ENCODE data around the gene B4GALNT3. TPM values are rescaled to one million over a fixed set of nuclear protein-coding genes. Genes with fewer than 3 reads are reported as not detected.

Gene B4GALNT3
- total and polyA plus RNA-seq, 10 of the 15 experiments (the other 5 are each of a cell fraction or from before 2014, with no cell fraction given) = 0.05 to 4.2 (median 2.7) TPM; not detected in 1

- Histone ChIP-seq H3K9me3 (replicated peaks; ENCODE audit: control insufficient read depth, insufficient read depth, low read length) (no peaks in the 10 kb centered on the region), H3K27ac (ENCODE audit: control insufficient read depth, insufficient read depth) (no peak overlapping the region), H3K79me2 (ENCODE audit: control insufficient read depth, insufficient read depth, low read length) (no peaks in the 10 kb centered on the region), H3K27me3 (replicated peaks in 1 of 2; ENCODE audit: control insufficient read depth in 2 of 2, insufficient read depth in 2 of 2, low read length in 1 of 2) (no peaks in the 10 kb centered on the region), H3K9ac (ENCODE audit: control insufficient read depth, insufficient read depth, low read length) (no peak overlapping the region), H3K36me3 (ENCODE audit: control insufficient read depth in 2 of 2, insufficient read depth in 2 of 2, low read length in 1 of 2) (no peaks in the 10 kb centered on the region), H3K4me1 (ENCODE audit: control insufficient read depth, insufficient read depth, low read length) (peaks cover 6% of the 10 kb centered on the region), H2AFZ (ENCODE audit: control insufficient read depth, low read depth, low read length) (no peak overlapping the region), H3K4me2 (ENCODE audit: control insufficient read depth, insufficient read depth) (no peak overlapping the region), H4K20me1 (ENCODE audit: control insufficient read depth, insufficient read depth) (no peaks in the 10 kb centered on the region), H3K4me3 (no peak overlapping the region)
- POLR2A ChIA-PET = no interaction called here
- RAD21 ChIA-PET (ENCODE audit: unreplicated experiment) = no interaction called here
- 67% methylated on average over 5 of the region's 5 CpGs for WGBS (ENCODE audit: insufficient coverage, insufficient replicate concordance, low lambda C conversion rate, missing lambda C conversion rate)
- ATAC-seq (no peak), FAIRE-seq (no peak), DNase-seq (ENCODE audit: low read depth, low spot score) (no peak)
- intact Hi-C loops (cut with micrococcal nuclease; ENCODE audit: unreplicated experiment) = no loop called here
- SMC1A ChIA-PET (ENCODE audit: uncharacterized antibody, unreplicated experiment) = interaction anchor here (0.9 to 1.0 kb wide), 2 partner anchors 9 to 209 kb away, joined by 3 read pairs; no protein-coding TSS in a partner anchor
- BruUV-seq (replicated peaks) = no TSS peak
- CTCF ChIA-PET = interaction anchor here (0.7 kb wide), 1 partner anchor 32 kb away, joined by 3 read pairs; no protein-coding TSS in a partner anchor
- in situ Hi-C loops (cut with MboI) = no loop called here
- TF ChIP-seq EGR1 (IDR thresholded peaks at IDR 0.05; ENCODE audit: borderline replicate concordance in 1 of 2, low read depth in 2 of 2, low read length in 2 of 2) (no peak), TCF12 (IDR thresholded peaks at IDR 0.05; ENCODE audit: low read depth, low read length) (no peak), BCLAF1 (IDR thresholded peaks at IDR 0.05) (no peak), SRF (IDR thresholded peaks at IDR 0.05; ENCODE audit: low read depth in 2 of 2, low read length in 2 of 2) (no peak), PKNOX1 (IDR thresholded peaks at IDR 0.05) (no peak), ZNF24 (IDR thresholded peaks at IDR 0.05) (no peak), ZSCAN29 (IDR thresholded peaks at IDR 0.05) (no peak)
Observed at GRCh38 chr12:607541-608001, 147.8 kb downstream of the B4GALNT3 start.

Measured in GM12878 (cell line).